GM15510 (cell line): Measurements from ENCODE around the gene TJP1.

Experiments
- POLR2A ChIP-seq: IDR thresholded peaks from 3 replicates; pipeline ENCODE4 v1.6.1; 2011; ENCODE audit warnings: borderline replicate concordance; ENCODE audit not compliant: insufficient read length; ENCODE audit errors: extremely low read depth

Gene TJP1

GRCh38 chr15:29765234-29765841 lies 56.9 kb downstream of the TJP1 start:
- no peak for TF ChIP-seq POLR2A

- TF ChIP-seq POLR2A: no peak
Observed at GRCh38 chr15:29759596-29759995, 62.7 kb downstream of the TJP1 start.

- TF ChIP-seq POLR2A: no peak
Observed at GRCh38 chr15:29756358-29757267, 65.7 kb downstream of the TJP1 start.

- TF ChIP-seq POLR2A: no peak
Observed at GRCh38 chr15:29753506-29753905, 68.8 kb downstream of the TJP1 start.

- TF ChIP-seq POLR2A: no peak
Observed at GRCh38 chr15:29750754-29751153, 71.5 kb downstream of the TJP1 start.

- no peak for TF ChIP-seq POLR2A
Observed at GRCh38 chr15:29749365-29750086, 72.7 kb downstream of the TJP1 start.

GRCh38 chr15:29747837-29748417 lies 74.3 kb downstream of the TJP1 start:
- TF ChIP-seq POLR2A: no peak

GRCh38 chr15:29743475-29743874 lies 78.8 kb downstream of the TJP1 start:
- TF ChIP-seq POLR2A: no peak

- TF ChIP-seq POLR2A: no peak
Observed at GRCh38 chr15:29740692-29741311, 81.5 kb downstream of the TJP1 start.

GRCh38 chr15:29736744-29737020 lies 85.6 kb downstream of the TJP1 start:
- TF ChIP-seq POLR2A: no peak

- TF ChIP-seq POLR2A: no peak
Observed at GRCh38 chr15:29736012-29736743, 86.1 kb downstream of the TJP1 start.

GRCh38 chr15:29734917-29735572 lies 87.2 kb downstream of the TJP1 start:
- no peak for TF ChIP-seq POLR2A

- TF ChIP-seq POLR2A: no peak
Observed at GRCh38 chr15:29731865-29732264, 90.4 kb downstream of the TJP1 start.

- TF ChIP-seq POLR2A: no peak
Observed at GRCh38 chr15:29728418-29728817, 93.8 kb downstream of the TJP1 start.
